ENCODE measurements around the gene CAPN2.

CAPN2 gene

DNA sequence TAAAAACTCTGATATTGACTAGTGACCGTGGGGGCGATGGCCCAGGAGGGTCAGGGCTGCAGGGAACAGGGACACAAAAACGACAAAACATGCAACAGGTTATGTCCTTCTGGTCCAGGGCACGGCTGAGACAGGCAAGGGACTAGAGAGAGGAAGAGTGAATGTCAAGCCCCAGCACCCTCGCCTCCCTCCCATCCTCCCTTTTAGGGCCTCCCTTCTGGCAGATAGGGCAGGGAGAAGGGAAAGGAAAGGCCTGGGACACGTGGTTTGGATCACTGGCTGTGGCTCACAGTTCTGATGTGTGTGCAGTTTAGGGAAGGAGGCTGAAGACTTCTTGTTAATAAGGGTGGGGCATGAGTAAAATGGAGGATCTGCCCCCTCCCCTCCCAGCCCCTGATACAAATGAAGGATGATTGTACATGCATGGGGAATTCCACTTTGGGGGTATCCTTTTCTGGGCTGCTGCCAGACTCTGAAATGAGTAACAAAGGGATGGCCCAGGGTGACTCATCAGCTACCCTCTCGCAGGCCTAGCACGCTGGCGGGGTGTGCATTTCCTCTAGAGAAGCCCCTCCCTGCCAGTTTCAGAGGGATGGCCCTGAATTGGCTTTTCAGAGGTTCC lies 14.2 kb downstream of the CAPN2 start (continued):
- TF ChIP-seq ZNF214 (tag by site-specific recombination; IDR thresholded peaks at IDR 0.05; ENCODE audit: borderline replicate concordance) = no peak
- TF ChIP-seq ZNF629 (tag by site-specific recombination; IDR thresholded peaks at IDR 0.05) = peak; percentile 86
- no peak for TF ChIP-seq ZNF776 (tag by site-specific recombination; IDR thresholded peaks at IDR 0.05; ENCODE audit: borderline replicate concordance)
- TF ChIP-seq, protein P1, sequence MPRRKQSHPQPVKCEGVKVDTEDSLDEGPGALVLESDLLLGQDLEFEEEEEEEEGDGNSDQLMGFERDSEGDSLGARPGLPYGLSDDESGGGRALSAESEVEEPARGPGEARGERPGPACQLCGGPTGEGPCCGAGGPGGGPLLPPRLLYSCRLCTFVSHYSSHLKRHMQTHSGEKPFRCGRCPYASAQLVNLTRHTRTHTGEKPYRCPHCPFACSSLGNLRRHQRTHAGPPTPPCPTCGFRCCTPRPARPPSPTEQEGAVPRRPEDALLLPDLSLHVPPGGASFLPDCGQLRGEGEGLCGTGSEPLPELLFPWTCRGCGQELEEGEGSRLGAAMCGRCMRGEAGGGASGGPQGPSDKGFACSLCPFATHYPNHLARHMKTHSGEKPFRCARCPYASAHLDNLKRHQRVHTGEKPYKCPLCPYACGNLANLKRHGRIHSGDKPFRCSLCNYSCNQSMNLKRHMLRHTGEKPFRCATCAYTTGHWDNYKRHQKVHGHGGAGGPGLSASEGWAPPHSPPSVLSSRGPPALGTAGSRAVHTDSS (tag by site-specific recombination; IDR thresholded peaks at IDR 0.05) = no peak
- TF ChIP-seq, protein P2, sequence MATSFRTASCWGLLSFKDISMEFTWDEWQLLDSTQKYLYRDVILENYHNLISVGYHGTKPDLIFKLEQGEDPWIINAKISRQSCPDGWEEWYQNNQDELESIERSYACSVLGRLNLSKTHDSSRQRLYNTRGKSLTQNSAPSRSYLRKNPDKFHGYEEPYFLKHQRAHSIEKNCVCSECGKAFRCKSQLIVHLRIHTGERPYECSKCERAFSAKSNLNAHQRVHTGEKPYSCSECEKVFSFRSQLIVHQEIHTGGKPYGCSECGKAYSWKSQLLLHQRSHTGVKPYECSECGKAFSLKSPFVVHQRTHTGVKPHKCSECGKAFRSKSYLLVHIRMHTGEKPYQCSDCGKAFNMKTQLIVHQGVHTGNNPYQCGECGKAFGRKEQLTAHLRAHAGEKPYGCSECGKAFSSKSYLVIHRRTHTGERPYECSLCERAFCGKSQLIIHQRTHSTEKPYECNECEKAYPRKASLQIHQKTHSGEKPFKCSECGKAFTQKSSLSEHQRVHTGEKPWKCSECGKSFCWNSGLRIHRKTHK (tag by site-specific recombination; IDR thresholded peaks at IDR 0.05) = no peak
- TF ChIP-seq OSR2 (tag by site-specific recombination; IDR thresholded peaks at IDR 0.05) = no peak; the same call in 1 of the 2 replicates
- TF ChIP-seq BCL11A (tag by site-specific recombination; IDR thresholded peaks at IDR 0.05; ENCODE audit: low read depth) = no peak
- TF ChIP-seq ZNF660 (tag by site-specific recombination; IDR thresholded peaks at IDR 0.05) = peak; percentile 99
- TF ChIP-seq, protein P3, sequence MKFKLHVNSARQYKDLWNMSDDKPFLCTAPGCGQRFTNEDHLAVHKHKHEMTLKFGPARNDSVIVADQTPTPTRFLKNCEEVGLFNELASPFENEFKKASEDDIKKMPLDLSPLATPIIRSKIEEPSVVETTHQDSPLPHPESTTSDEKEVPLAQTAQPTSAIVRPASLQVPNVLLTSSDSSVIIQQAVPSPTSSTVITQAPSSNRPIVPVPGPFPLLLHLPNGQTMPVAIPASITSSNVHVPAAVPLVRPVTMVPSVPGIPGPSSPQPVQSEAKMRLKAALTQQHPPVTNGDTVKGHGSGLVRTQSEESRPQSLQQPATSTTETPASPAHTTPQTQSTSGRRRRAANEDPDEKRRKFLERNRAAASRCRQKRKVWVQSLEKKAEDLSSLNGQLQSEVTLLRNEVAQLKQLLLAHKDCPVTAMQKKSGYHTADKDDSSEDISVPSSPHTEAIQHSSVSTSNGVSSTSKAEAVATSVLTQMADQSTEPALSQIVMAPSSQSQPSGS (tag by site-specific recombination; IDR thresholded peaks at IDR 0.05; ENCODE audit: low read depth) = no peak
- TF ChIP-seq KLF7 (tag by site-specific recombination; IDR thresholded peaks at IDR 0.05; ENCODE audit: borderline replicate concordance) = no peak
- peak; percentile 73; the same call in 1 of the 2 replicates for TF ChIP-seq ZNF561 (tag by site-specific recombination; IDR thresholded peaks at IDR 0.05; ENCODE audit: borderline replicate concordance)
- TF ChIP-seq ZNF184 (tag by site-specific recombination; IDR thresholded peaks at IDR 0.05) = peak; percentile 92
- TF ChIP-seq, protein P4, sequence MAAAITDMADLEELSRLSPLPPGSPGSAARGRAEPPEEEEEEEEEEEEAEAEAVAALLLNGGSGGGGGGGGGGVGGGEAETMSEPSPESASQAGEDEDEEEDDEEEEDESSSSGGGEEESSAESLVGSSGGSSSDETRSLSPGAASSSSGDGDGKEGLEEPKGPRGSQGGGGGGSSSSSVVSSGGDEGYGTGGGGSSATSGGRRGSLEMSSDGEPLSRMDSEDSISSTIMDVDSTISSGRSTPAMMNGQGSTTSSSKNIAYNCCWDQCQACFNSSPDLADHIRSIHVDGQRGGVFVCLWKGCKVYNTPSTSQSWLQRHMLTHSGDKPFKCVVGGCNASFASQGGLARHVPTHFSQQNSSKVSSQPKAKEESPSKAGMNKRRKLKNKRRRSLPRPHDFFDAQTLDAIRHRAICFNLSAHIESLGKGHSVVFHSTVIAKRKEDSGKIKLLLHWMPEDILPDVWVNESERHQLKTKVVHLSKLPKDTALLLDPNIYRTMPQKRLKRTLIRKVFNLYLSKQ (tag by site-specific recombination; IDR thresholded peaks at IDR 0.05; ENCODE audit: borderline replicate concordance) = no peak
- no peak for TF ChIP-seq ZNF302 (tag by site-specific recombination; IDR thresholded peaks at IDR 0.05; ENCODE audit: low read depth)
- peak; percentile 99 for TF ChIP-seq ZBTB48 (tag by site-specific recombination; IDR thresholded peaks at IDR 0.05)
- TF ChIP-seq ZNF837 (tag by site-specific recombination; IDR thresholded peaks at IDR 0.05) = no peak
- 0 out of 2 replicates have a peak, but pooled peaks have one; percentile 49 for TF ChIP-seq TRIM28 (IDR thresholded peaks at IDR 0.05; ENCODE audit: borderline replicate concordance, low read length)
- peak; percentile 77 for TF ChIP-seq ZNF324 (tag by site-specific recombination; IDR thresholded peaks at IDR 0.05)
- TF ChIP-seq EGR2 (tag by site-specific recombination; IDR thresholded peaks at IDR 0.05; ENCODE audit: low read depth) = no peak
- peak; percentile 81 for TF ChIP-seq GLIS1 (tag by site-specific recombination; IDR thresholded peaks at IDR 0.05)
- TF ChIP-seq ZBTB1 (tag by site-specific recombination; IDR thresholded peaks at IDR 0.05) = no peak
- TF ChIP-seq GFI1B (tag by site-specific recombination; IDR thresholded peaks at IDR 0.05) = no peak
- TF ChIP-seq ZNF530 (tag by site-specific recombination; IDR thresholded peaks at IDR 0.05; ENCODE audit: low read depth) = 0 out of 2 replicates have a peak, but pooled peaks have one; percentile 58
- TF ChIP-seq, protein P5, sequence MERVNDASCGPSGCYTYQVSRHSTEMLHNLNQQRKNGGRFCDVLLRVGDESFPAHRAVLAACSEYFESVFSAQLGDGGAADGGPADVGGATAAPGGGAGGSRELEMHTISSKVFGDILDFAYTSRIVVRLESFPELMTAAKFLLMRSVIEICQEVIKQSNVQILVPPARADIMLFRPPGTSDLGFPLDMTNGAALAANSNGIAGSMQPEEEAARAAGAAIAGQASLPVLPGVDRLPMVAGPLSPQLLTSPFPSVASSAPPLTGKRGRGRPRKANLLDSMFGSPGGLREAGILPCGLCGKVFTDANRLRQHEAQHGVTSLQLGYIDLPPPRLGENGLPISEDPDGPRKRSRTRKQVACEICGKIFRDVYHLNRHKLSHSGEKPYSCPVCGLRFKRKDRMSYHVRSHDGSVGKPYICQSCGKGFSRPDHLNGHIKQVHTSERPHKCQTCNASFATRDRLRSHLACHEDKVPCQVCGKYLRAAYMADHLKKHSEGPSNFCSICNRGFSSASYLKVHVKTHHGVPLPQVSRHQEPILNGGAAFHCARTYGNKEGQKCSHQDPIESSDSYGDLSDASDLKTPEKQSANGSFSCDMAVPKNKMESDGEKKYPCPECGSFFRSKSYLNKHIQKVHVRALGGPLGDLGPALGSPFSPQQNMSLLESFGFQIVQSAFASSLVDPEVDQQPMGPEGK (tag by site-specific recombination; IDR thresholded peaks at IDR 0.05) = peak; percentile 96
- TF ChIP-seq ZBTB17 (tag by site-specific recombination; IDR thresholded peaks at IDR 0.05) = peak; percentile 87
- TF ChIP-seq ZNF311 (tag by site-specific recombination; IDR thresholded peaks at IDR 0.05; ENCODE audit: borderline replicate concordance) = no peak
- TF ChIP-seq ZNF121 (tag by site-specific recombination; IDR thresholded peaks at IDR 0.05) = no peak
- TF ChIP-seq MZF1 (tag by site-specific recombination; IDR thresholded peaks at IDR 0.05; ENCODE audit: borderline replicate concordance) = peak; percentile 77
- TF ChIP-seq ZNF768 (tag by site-specific recombination; IDR thresholded peaks at IDR 0.05) = no peak
- TF ChIP-seq, protein P6, sequence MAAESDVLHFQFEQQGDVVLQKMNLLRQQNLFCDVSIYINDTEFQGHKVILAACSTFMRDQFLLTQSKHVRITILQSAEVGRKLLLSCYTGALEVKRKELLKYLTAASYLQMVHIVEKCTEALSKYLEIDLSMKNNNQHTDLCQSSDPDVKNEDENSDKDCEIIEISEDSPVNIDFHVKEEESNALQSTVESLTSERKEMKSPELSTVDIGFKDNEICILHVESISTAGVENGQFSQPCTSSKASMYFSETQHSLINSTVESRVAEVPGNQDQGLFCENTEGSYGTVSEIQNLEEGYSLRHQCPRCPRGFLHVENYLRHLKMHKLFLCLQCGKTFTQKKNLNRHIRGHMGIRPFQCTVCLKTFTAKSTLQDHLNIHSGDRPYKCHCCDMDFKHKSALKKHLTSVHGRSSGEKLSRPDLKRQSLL (tag by site-specific recombination; IDR thresholded peaks at IDR 0.05) = no peak
- TF ChIP-seq TCF7L2 (IDR thresholded peaks at IDR 0.05; ENCODE audit: borderline replicate concordance, low read depth, low read length) = no peak
- TF ChIP-seq ZNF677 (tag by site-specific recombination; IDR thresholded peaks at IDR 0.05) = no peak

Measured in HEK293 (cell line).